ENCODE data around the gene NAGLU.

NAGLU gene

DNA sequence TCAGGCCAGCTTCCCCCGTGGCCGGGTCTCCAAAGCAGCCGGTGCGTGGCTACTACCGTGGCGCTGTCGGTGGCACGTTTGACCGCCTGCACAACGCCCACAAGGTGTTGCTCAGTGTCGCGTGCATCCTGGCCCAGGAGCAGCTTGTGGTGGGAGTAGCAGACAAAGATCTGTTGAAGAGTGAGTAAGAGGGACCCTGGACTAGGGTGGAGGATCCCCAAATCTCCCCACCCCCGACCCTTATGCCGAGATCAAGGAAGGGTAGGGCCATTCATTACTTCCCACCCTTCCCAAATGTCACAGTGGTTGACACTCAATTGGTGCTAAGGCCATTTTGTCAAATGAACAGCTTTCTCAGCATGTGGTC, 27.1 kb downstream of the NAGLU start:
- peaks cover 25% of the 10 kb centered on the region; the same call in 1 of the 2 replicates for H3K36me3 ChIP-seq (ENCODE audit: insufficient read depth, low read length)
- H3K9ac ChIP-seq (ENCODE audit: insufficient read length): peak overlapping the region; percentile 96
- H3K9me3 ChIP-seq (ENCODE audit: low read depth, low read length): no peaks in the 10 kb centered on the region
- 0 out of 2 replicates have a peak overlapping the region, but pooled peaks have one; percentile 21 for H3K27ac ChIP-seq
- no peak for TF ChIP-seq FOXP2 (optimal IDR thresholded peaks at IDR 0.05; ENCODE audit: control extremely low read depth, extremely low read length, insufficient read depth)
- TF ChIP-seq EZH2 (IDR thresholded peaks at IDR 0.05): no peak
- TF ChIP-seq POLR2AphosphoS5 (IDR thresholded peaks at IDR 0.05; ENCODE audit: borderline replicate concordance, low read depth, low read length): no peak; the same call in 1 of the 2 replicates
- H3K4me3 ChIP-seq: peak overlapping the region; percentile 89
- DNase-seq (ENCODE audit: low read depth, low spot score): no peak

DNA sequence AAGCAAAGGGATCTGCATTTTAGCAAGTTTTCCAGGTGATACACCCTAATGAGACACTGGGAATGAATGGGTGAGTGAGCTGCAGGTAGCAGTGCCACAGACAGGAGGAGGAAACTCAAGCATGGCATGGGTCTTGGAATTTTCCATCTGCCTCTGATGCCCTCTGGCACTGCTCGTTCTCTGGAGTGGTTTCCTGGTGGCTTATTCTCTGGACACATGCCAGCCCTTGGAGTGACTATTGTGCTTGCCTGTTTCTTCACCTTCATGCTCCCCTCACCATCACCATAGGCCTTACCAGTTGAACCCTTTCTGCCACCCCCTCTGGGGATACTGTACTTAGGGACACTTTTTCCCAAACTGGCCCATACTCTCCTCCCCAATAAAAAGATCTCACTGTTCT, 27.5 kb downstream of the NAGLU start:
- peak overlapping the region; percentile 96 for H3K9ac ChIP-seq (ENCODE audit: insufficient read length)
- peak overlapping the region; percentile 89 for H3K4me3 ChIP-seq
- peaks cover 27% of the 10 kb centered on the region for H3K36me3 ChIP-seq (ENCODE audit: insufficient read depth, low read length)
- no peaks in the 10 kb centered on the region for H3K9me3 ChIP-seq (ENCODE audit: low read depth, low read length)
- 0 out of 2 replicates have a peak overlapping the region, but pooled peaks have one; percentile 21 for H3K27ac ChIP-seq
- DNase-seq (ENCODE audit: low read depth, low spot score): no peak
- TF ChIP-seq FOXP2 (optimal IDR thresholded peaks at IDR 0.05; ENCODE audit: control extremely low read depth, extremely low read length, insufficient read depth) (no peak), EZH2 (IDR thresholded peaks at IDR 0.05) (no peak), POLR2AphosphoS5 (IDR thresholded peaks at IDR 0.05; ENCODE audit: borderline replicate concordance, low read depth, low read length) (no peak)

DNA sequence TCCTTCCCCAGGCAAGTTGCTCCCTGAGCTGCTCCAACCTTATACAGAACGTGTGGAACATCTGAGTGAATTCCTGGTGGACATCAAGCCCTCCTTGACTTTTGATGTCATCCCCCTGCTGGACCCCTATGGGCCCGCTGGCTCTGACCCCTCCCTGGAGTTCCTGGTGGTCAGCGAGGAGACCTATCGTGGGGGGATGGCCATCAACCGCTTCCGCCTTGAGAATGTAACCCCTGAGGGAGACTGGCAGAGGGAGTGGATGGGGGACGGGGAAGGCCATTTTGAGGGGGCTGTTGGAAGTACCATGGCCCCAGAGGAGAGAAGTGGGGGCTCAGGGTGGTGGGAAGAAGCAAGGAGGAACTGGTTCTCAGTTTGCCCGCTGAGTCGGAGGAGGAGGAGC, 27.9 kb downstream of the NAGLU start:
- TF ChIP-seq FOXP2 (optimal IDR thresholded peaks at IDR 0.05; ENCODE audit: control extremely low read depth, extremely low read length, insufficient read depth) (no peak), POLR2AphosphoS5 (IDR thresholded peaks at IDR 0.05; ENCODE audit: borderline replicate concordance, low read depth, low read length) (no peak), EZH2 (IDR thresholded peaks at IDR 0.05) (no peak)
- Histone ChIP-seq H3K36me3 (ENCODE audit: insufficient read depth, low read length) (peaks cover 31% of the 10 kb centered on the region), H3K9me3 (ENCODE audit: low read depth, low read length) (no peaks in the 10 kb centered on the region), H3K9ac (ENCODE audit: insufficient read length) (peak overlapping the region; percentile 28), H3K27ac (no peak overlapping the region), H3K4me3 (peak overlapping the region; percentile 89; the same call in 1 of the 2 replicates)
- DNase-seq (ENCODE audit: low read depth, low spot score): no peak

DNA sequence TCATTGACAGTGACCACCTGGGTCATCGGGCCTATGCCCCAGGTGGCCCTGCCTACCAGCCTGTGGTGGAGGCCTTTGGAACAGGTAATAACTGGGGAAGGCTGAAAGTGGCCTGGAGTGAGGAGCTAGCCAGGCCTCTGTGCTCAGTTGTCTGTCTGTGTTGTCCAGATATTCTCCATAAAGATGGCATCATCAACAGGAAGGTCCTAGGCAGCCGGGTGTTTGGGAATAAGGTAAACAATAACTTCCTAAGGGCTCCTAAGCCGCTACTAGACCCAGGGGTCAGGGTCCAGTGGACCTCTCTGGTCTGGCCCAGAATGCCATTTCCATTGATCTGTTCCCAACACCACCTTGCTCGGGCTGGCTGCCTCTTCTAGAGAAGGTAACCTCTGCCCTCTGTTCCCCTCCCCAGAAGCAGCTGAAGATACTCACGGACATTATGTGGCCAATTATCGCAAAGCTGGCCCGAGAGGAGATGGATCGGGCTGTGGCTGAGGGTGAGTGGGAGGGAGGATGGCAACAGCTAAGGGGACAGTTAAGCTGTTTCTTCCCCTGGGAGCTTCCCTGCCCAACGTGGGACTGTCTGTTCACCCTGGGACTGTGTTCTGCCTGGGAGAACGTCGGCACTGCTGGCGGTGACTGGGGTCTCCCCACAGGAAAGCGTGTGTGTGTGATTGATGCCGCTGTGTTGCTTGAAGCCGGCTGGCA, 28.9 kb downstream of the NAGLU start:
- TF ChIP-seq FOXP2 (optimal IDR thresholded peaks at IDR 0.05; ENCODE audit: control extremely low read depth, extremely low read length, insufficient read depth): no peak
- no peak for TF ChIP-seq EZH2 (IDR thresholded peaks at IDR 0.05)
- no peak for TF ChIP-seq POLR2AphosphoS5 (IDR thresholded peaks at IDR 0.05; ENCODE audit: borderline replicate concordance, low read depth, low read length)
- no peaks in the 10 kb centered on the region for H3K9me3 ChIP-seq (ENCODE audit: low read depth, low read length)
- H3K36me3 ChIP-seq (ENCODE audit: insufficient read depth, low read length): peaks cover 41% of the 10 kb centered on the region
- DNase-seq (ENCODE audit: low read depth, low spot score): no peak
- H3K9ac ChIP-seq (ENCODE audit: insufficient read length): no peak overlapping the region
- no peak overlapping the region for H3K27ac ChIP-seq
- H3K4me3 ChIP-seq: no peak overlapping the region

DNA sequence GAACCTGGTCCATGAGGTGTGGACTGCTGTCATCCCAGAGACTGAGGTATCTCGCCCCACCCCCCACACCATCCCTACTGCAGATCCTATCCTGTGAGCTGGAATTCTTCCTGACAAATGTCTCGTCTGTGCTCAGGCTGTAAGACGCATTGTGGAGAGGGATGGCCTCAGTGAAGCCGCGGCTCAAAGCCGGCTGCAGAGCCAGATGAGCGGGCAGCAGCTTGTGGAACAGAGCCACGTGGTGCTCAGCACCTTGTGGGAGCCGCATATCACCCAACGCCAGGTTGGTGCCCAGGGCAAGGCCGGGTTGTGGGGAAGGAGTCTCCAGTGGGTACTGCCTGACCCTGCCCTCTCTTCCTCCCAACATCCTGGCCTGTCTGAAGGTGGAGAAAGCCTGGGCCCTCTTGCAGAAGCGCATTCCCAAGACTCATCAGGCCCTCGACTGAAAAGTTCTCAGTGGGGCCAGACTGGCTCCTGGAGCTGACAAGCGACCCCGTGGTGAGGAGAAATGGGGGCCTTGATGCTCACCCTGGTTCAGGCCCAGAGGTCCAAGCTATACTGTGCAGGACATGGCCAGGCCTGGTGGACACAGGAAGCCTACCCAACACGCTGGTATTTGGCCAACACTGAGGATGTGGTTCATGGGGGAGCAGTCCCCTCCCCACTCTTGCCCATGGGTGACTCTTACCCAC, 29.6 kb downstream of the NAGLU start:
- Histone ChIP-seq H3K9ac (ENCODE audit: insufficient read length) (no peak overlapping the region), H3K27ac (peak overlapping the region; percentile 88), H3K36me3 (ENCODE audit: insufficient read depth, low read length) (peaks cover 48% of the 10 kb centered on the region), H3K9me3 (ENCODE audit: low read depth, low read length) (no peaks in the 10 kb centered on the region), H3K4me3 (no peak overlapping the region; the same call in 1 of the 2 replicates)
- TF ChIP-seq EZH2 (IDR thresholded peaks at IDR 0.05): no peak
- TF ChIP-seq POLR2AphosphoS5 (IDR thresholded peaks at IDR 0.05; ENCODE audit: borderline replicate concordance, low read depth, low read length): no peak
- TF ChIP-seq FOXP2 (optimal IDR thresholded peaks at IDR 0.05; ENCODE audit: control extremely low read depth, extremely low read length, insufficient read depth): no peak
- no peak for DNase-seq (ENCODE audit: low read depth, low spot score)

DNA sequence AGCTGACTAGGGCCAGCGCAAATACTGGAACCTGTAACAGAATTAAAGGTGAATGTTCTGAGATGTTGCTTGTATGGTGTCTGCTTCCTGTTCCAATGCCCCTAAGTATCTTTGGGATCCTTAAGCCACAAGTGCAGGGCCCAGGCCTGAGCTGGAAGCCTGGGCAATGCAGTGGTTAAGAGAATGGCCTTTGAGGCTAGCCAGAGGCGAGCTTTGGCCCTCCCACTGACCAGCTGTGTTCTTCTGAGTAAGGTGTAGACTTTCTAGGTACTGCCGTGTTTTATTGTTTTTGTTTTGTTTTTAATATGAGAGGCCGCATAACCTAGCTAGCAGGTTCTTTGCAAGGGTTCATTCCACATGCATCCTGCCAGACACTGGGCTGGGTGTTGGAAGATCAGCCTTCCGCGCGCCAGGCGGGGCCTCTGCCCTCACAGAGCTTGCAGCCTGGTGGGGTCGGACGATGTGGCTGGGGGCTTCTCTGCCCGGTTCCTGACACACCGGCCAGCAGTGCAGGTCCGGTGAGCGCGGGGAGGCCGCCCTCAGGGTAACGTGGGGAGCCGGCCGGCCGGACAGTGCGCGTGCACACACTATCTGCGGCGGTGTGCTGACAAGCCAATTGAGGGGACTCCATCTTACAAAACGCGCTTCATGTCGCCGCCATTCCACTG, 30.3 kb downstream of the NAGLU start:
- Histone ChIP-seq H3K9ac (ENCODE audit: insufficient read length) (peak overlapping the region; percentile 63), H3K4me3 (peak overlapping the region; percentile 94), H3K27ac (peak overlapping the region; percentile 88), H3K9me3 (ENCODE audit: low read depth, low read length) (no peaks in the 10 kb centered on the region), H3K36me3 (ENCODE audit: insufficient read depth, low read length) (peaks cover 53% of the 10 kb centered on the region)
- no peak for TF ChIP-seq POLR2AphosphoS5 (IDR thresholded peaks at IDR 0.05; ENCODE audit: borderline replicate concordance, low read depth, low read length)
- no peak for TF ChIP-seq FOXP2 (optimal IDR thresholded peaks at IDR 0.05; ENCODE audit: control extremely low read depth, extremely low read length, insufficient read depth)
- no peak for TF ChIP-seq EZH2 (IDR thresholded peaks at IDR 0.05)
- no peak for DNase-seq (ENCODE audit: low read depth, low spot score)

DNA sequence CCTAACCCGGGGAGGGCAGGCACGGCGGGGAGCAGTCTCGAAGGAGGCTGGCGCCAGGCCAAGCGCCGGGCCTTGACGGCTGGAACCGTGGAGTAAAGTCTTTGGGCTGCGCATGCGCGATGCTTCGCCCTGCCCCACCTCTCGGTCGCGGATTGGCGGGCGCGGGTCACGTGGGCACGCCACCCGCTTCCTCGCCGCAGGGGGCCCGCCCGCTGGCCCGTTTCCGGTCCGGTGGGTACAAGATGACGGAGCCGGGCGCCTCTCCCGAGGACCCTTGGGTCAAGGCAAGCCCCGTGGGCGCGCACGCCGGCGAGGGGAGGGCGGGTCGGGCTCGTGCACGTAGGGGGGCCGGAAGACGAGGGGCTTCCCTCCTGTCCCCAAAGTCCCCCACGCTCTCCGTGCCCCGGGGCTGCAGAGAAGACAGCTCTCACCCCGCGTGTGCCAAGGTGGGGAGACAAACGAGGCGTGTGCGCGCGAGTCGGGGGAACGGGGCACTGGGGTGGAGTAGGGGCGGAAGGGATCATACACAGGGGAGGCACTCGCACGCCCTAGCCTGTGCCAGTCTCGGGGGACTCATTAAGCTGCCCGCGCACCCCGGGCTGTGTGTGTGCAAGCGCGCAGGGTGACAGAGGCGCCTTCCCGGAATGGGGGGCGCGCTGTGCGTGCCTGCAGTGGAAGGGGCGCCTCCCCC, 31.0 kb downstream of the NAGLU start, which contains the start of gene MLX:
Gene MLX, plus strand, starts transcription at position 218 of the 691 bp plus-strand sequence. Its CDS starts 25 bp downstream, at position 243.
- peaks cover 60% of the 10 kb centered on the region for H3K36me3 ChIP-seq (ENCODE audit: insufficient read depth, low read length)

More for the DNA sequence above, 31.0 kb downstream of the NAGLU start, which contains the start of gene MLX:
- peak within 1 kb of the TSS; percentile 73 for H3K9ac ChIP-seq (ENCODE audit: insufficient read length)
- peak; percentile 40 for DNase-seq (ENCODE audit: low read depth, low spot score)
- TF ChIP-seq POLR2AphosphoS5 (IDR thresholded peaks at IDR 0.05; ENCODE audit: borderline replicate concordance, low read depth, low read length) (peak; percentile 68; the same call in 1 of the 2 replicates), EZH2 (IDR thresholded peaks at IDR 0.05) (no peak)
- H3K27ac ChIP-seq: peak within 1 kb of the TSS; percentile 88
- peak within 1 kb of the TSS; percentile 94 for H3K4me3 ChIP-seq
- no peaks in the 10 kb centered on the region for H3K9me3 ChIP-seq (ENCODE audit: low read depth, low read length)
